Osteocyte (in vitro differentiated cells): ENCODE data around the gene NFKBIZ. TPM values are rescaled to one million over a fixed set of nuclear protein-coding genes. Genes with fewer than 3 reads are reported as not detected.

Experiments
- DNase-seq: peaks from one replicate; pipeline ENCODE4 v3.0.0; 2021; ENCODE audit warnings: mixed read lengths; ENCODE audit not compliant: unreplicated experiment; ENCODE audit errors: extremely low spot score
- H3K27ac Mint-ChIP-seq: one replicate; pipeline ENCODE4 v1.8.0; 2021; ENCODE audit warnings: mild to moderate bottlenecking, mixed read lengths; ENCODE audit not compliant: unreplicated experiment
- H3K27me3 Mint-ChIP-seq: one replicate; pipeline ENCODE4 v1.8.0; 2021; ENCODE audit warnings: mixed read lengths; ENCODE audit not compliant: unreplicated experiment
- H3K36me3 Mint-ChIP-seq: one replicate; pipeline ENCODE4 v1.8.0; 2021; ENCODE audit warnings: mixed read lengths; ENCODE audit not compliant: unreplicated experiment
- H3K4me1 Mint-ChIP-seq: one replicate; pipeline ENCODE4 v1.8.0; 2021; ENCODE audit warnings: mixed read lengths; ENCODE audit not compliant: unreplicated experiment
- H3K4me3 Mint-ChIP-seq: one replicate; pipeline ENCODE4 v1.8.0; 2021; ENCODE audit warnings: mild to moderate bottlenecking, moderate library complexity, mixed read lengths; ENCODE audit not compliant: unreplicated experiment
- H3K9me3 Mint-ChIP-seq: one replicate; pipeline ENCODE4 v1.8.0; 2021; ENCODE audit warnings: mixed read lengths; ENCODE audit not compliant: unreplicated experiment
- CTCF ChIP-seq: fragments of 200-600 bp; sonication (generic); IDR thresholded peaks from 2 replicates; pipeline ENCODE4 v1.5.0; 2021; ENCODE audit warnings: antibody characterized with exemption, mild to moderate bottlenecking, moderate library complexity
- total RNA-seq: library from RNA; stranded (reverse); gene quantifications from 2 replicates; pipeline ENCODE4 v1.2.1, GENCODE V29; 2021

Gene NFKBIZ
- total RNA-seq, 1 donor from 2014 or later, result 30.1 TPM

DNA sequence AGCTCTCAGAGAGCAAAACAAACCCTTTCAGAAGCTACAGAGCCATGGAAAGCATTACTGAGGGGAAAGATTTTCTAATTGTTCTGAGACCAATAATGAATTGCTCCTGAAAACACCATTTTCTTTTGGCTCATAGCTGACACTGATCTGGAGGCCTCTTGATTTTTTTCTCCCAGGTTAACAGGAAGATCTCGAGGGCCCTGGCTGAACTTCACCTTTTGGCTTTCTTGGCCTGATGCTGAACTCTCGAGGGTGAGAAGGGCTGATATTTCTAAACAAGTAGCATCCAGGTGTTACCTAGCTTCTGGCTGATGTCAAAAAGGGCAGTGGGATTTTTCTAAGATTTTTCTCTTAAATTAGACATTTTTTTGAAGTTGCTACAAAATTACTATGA lies 19.9 kb upstream of the NFKBIZ start:
- Mint-ChIP-seq H3K9me3 (no peaks in the 10 kb centered on the region), H3K27me3 (no peaks in the 10 kb centered on the region), H3K27ac (peak overlapping the region; percentile 97), H3K4me1 (peaks cover 33% of the 10 kb centered on the region), H3K36me3 (peaks cover 3% of the 10 kb centered on the region), H3K4me3 (peak overlapping the region; percentile 90)
- DNase-seq, result no peak
- no peak for TF ChIP-seq CTCF

DNA sequence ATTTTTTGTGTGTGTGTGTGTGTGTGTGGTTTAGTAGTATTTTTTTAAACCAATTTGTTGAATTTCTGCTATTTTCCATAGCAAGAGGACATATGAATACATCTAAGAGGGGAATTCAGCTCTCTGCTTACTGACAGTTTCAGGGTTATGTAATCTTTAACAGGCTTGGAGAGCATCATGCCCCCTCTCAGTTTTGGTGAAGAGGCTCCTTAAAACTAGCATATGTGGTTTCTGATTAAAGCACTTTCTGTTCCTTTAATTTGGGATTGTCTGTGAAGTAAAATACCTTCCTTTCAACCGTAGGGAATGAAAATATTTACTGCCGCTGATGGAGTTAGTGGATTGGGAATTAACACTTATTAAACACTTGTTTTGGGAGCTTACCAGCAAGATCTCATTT lies 19.4 kb upstream of the NFKBIZ start:
- H3K27ac Mint-ChIP-seq, result peak overlapping the region; percentile 97
- TF ChIP-seq CTCF, result no peak
- DNase-seq, result no peak
- H3K9me3 Mint-ChIP-seq, result no peaks in the 10 kb centered on the region
- H3K4me3 Mint-ChIP-seq, result no peak overlapping the region
- H3K27me3 Mint-ChIP-seq, result no peaks in the 10 kb centered on the region
- H3K4me1 Mint-ChIP-seq, result peaks cover 33% of the 10 kb centered on the region
- peaks cover 5% of the 10 kb centered on the region for H3K36me3 Mint-ChIP-seq

- no peak for DNase-seq
- Mint-ChIP-seq H3K4me3 (no peak overlapping the region), H3K27me3 (no peaks in the 10 kb centered on the region), H3K27ac (no peak overlapping the region), H3K4me1 (peaks cover 19% of the 10 kb centered on the region), H3K9me3 (no peaks in the 10 kb centered on the region), H3K36me3 (peaks cover 8% of the 10 kb centered on the region)
- no peak for TF ChIP-seq CTCF
Measured at GRCh38 chr3:101833446-101833974, 15.8 kb upstream of the NFKBIZ start.

- no peak overlapping the region for H3K4me3 Mint-ChIP-seq
- TF ChIP-seq CTCF, result no peak
- no peak for DNase-seq
- H3K36me3 Mint-ChIP-seq, result peaks cover 8% of the 10 kb centered on the region
- H3K27me3 Mint-ChIP-seq, result no peaks in the 10 kb centered on the region
- H3K4me1 Mint-ChIP-seq, result peaks cover 8% of the 10 kb centered on the region
- H3K27ac Mint-ChIP-seq, result no peak overlapping the region
- no peaks in the 10 kb centered on the region for H3K9me3 Mint-ChIP-seq
Measured at GRCh38 chr3:101835676-101836075, 13.6 kb upstream of the NFKBIZ start.

DNA sequence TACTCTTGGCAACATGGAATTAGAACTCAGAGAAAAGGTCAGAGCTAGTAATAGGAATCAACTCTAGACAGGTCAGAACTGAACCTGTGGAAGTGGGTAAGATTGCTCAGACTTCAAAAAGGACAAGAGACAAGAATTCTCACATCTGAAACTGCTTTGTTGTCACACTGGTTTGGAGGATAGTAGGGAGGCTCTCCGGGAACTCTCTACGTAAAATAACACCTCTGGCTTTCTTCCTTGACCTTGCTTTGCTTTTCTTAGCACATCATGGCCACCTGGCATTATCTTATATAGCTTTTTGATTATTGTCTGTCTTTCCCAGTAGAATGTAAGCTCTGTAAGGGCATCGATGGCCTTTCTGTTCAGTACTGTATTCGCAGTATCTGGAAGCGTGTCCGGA lies 13.2 kb upstream of the NFKBIZ start:
- H3K27ac Mint-ChIP-seq, result no peak overlapping the region
- no peak overlapping the region for H3K4me3 Mint-ChIP-seq
- H3K36me3 Mint-ChIP-seq, result peaks cover 8% of the 10 kb centered on the region
- no peaks in the 10 kb centered on the region for H3K9me3 Mint-ChIP-seq
- DNase-seq, result no peak
- H3K27me3 Mint-ChIP-seq, result no peaks in the 10 kb centered on the region
- no peak for TF ChIP-seq CTCF
- peaks cover 8% of the 10 kb centered on the region for H3K4me1 Mint-ChIP-seq
